ENCODE measurements around the gene TMC8.

DNA sequence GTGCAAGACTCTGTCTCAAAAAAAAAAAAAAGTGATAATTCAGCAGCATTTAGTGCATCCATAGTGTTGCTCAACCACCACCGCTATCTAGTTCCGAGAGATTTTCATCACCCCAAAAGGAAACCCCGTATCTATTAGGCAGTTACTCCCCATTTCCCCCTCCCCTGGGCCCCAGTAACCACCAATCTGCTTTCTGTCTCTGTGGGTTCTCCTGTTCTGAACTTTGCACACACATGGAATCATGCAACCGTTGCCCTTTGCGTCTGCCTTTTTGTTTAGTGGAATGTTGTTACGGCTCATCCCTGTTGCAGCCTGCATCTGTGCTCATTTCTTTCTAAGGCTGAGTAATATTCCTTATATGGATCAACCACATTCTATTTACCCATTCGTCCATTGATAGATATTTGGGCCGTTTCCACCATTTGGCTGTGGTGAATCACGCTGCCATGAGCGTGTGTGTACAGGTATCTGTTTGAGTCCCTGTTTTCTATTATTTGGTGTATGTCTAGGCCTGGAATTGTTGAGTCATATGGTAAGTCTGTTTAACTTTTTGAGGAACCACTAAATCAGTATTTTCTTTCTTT is 29.1 kb downstream of the TMC8 start:
- TF ChIP-seq GATA2 (IDR thresholded peaks at IDR 0.05; ENCODE audit: low read depth, low read length), result no peak
- no peak for TF ChIP-seq GATA3 (IDR thresholded peaks at IDR 0.05; ENCODE audit: low read depth, low read length)
